OCI-LY3 (cell line): ENCODE measurements around the gene TIMP4.

ENCODE experiments used
- H2AFZ ChIP-seq: fragments of 200-600, 300-600 bp; shearing (Covaris generic); 2 replicates; pipeline ENCODE4 v1.6.0; 2014; ENCODE audit warnings: antibody characterized with exemption, low read depth, low read length
- H3K27ac ChIP-seq: fragments of 200-600, 300-600 bp; sonication (generic); 2 replicates; pipeline ENCODE4 v1.5.1; 2014; ENCODE audit warnings: mild to moderate bottlenecking, low read length, moderate library complexity, mixed read lengths
- H3K27me3 ChIP-seq: fragments of 200-600, 300-600 bp; sonication (generic); 2 replicates; pipeline ENCODE4 v1.6.1; 2014; ENCODE audit warnings: low read depth, low read length, mixed read lengths
- H3K36me3 ChIP-seq: fragments of 200-600, 300-600 bp; sonication (generic); replicated peaks from 2 replicates; pipeline ENCODE3; 2014; ENCODE audit warnings: low read depth, low read length, mixed read lengths
- H3K4me1 ChIP-seq: fragments of 300-600, 200-600 bp; sonication (generic); 2 replicates; pipeline ENCODE4 v1.6.1; 2014; ENCODE audit warnings: low read length, mixed read lengths
- H3K4me2 ChIP-seq: fragments of 200-600, 300-600 bp; sonication (generic); 2 replicates; pipeline ENCODE4 v1.6.1; 2014; ENCODE audit warnings: low read length, mixed read lengths
- H3K4me3 ChIP-seq: fragments of 300-600, 200-600 bp; sonication (generic); 2 replicates; pipeline ENCODE4 v1.5.1; 2014; ENCODE audit warnings: antibody characterized with exemption, mild to moderate bottlenecking, low read length, moderate library complexity
- H3K79me2 ChIP-seq: fragments of 300-600, 200-600 bp; shearing (Covaris generic); 2 replicates; pipeline ENCODE4 v1.6.1; 2014; ENCODE audit warnings: mild to moderate bottlenecking, low read length, mixed read lengths
- H3K9ac ChIP-seq: fragments of 300-600, 200-600 bp; shearing (Covaris generic); 2 replicates; pipeline ENCODE4 v1.6.0; 2014; ENCODE audit warnings: mild to moderate bottlenecking, low read length, moderate library complexity
- H3K9me3 ChIP-seq: fragments of 200-600, 300-600 bp; shearing (Covaris generic); 2 replicates; pipeline ENCODE4 v1.6.1; 2014; ENCODE audit warnings: low read length, mixed read lengths; ENCODE audit not compliant: insufficient read depth
- H4K20me1 ChIP-seq: fragments of 200-600, 300-600 bp; sonication (generic); 2 replicates; pipeline ENCODE4 v1.6.1; 2016; ENCODE audit warnings: low read length, mixed read lengths; ENCODE audit not compliant: insufficient read depth
- EZH2phosphoT487 ChIP-seq: fragments of 200-600 bp; shearing (Covaris generic); IDR thresholded peaks from 2 replicates; pipeline ENCODE4 v1.6.1; 2018; ENCODE audit warnings: antibody characterized with exemption, mixed run types, low read depth
- TF ChIP-seq, protein P1 (sequence below): fragments of 200-600, 300-600 bp; sonication (generic); IDR thresholded peaks from 2 replicates; pipeline ENCODE4 v1.5.1; 2014; ENCODE audit warnings: antibody characterized with exemption, low read length, low read depth

The TIMP4 gene

DNA sequence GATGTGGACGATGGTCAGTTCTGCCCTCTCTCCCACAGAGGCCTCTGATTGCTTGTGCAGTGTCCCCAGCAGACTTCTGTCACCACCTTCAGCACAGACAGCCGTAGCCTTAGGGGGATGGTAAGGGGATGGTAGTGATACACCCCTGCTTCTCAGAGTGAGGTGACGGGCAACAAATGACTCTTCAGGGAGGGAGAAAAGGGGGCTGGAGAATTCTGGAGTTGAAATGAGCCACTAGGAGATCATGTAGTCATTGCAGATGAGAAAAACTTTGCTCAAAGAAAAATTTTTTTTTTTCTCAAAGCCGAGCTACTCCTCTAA is 29.6 kb upstream of the TIMP4 start:
- H3K4me1 ChIP-seq, result peaks cover 45% of the 10 kb centered on the region
- H3K4me2 ChIP-seq, result peak overlapping the region; percentile 87
- no peak overlapping the region for H3K9ac ChIP-seq
- H3K4me3 ChIP-seq, result peak overlapping the region; percentile 53
- TF ChIP-seq, protein P1, sequence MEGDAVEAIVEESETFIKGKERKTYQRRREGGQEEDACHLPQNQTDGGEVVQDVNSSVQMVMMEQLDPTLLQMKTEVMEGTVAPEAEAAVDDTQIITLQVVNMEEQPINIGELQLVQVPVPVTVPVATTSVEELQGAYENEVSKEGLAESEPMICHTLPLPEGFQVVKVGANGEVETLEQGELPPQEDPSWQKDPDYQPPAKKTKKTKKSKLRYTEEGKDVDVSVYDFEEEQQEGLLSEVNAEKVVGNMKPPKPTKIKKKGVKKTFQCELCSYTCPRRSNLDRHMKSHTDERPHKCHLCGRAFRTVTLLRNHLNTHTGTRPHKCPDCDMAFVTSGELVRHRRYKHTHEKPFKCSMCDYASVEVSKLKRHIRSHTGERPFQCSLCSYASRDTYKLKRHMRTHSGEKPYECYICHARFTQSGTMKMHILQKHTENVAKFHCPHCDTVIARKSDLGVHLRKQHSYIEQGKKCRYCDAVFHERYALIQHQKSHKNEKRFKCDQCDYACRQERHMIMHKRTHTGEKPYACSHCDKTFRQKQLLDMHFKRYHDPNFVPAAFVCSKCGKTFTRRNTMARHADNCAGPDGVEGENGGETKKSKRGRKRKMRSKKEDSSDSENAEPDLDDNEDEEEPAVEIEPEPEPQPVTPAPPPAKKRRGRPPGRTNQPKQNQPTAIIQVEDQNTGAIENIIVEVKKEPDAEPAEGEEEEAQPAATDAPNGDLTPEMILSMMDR, result no peak
- TF ChIP-seq EZH2phosphoT487, result no peak
- no peaks in the 10 kb centered on the region for H4K20me1 ChIP-seq
- no peaks in the 10 kb centered on the region for H3K79me2 ChIP-seq
- no peaks in the 10 kb centered on the region for H3K36me3 ChIP-seq
- H3K27ac ChIP-seq, result no peak overlapping the region
- no peak overlapping the region for H2AFZ ChIP-seq
- H3K9me3 ChIP-seq, result no peaks in the 10 kb centered on the region
- peaks cover 25% of the 10 kb centered on the region for H3K27me3 ChIP-seq

DNA sequence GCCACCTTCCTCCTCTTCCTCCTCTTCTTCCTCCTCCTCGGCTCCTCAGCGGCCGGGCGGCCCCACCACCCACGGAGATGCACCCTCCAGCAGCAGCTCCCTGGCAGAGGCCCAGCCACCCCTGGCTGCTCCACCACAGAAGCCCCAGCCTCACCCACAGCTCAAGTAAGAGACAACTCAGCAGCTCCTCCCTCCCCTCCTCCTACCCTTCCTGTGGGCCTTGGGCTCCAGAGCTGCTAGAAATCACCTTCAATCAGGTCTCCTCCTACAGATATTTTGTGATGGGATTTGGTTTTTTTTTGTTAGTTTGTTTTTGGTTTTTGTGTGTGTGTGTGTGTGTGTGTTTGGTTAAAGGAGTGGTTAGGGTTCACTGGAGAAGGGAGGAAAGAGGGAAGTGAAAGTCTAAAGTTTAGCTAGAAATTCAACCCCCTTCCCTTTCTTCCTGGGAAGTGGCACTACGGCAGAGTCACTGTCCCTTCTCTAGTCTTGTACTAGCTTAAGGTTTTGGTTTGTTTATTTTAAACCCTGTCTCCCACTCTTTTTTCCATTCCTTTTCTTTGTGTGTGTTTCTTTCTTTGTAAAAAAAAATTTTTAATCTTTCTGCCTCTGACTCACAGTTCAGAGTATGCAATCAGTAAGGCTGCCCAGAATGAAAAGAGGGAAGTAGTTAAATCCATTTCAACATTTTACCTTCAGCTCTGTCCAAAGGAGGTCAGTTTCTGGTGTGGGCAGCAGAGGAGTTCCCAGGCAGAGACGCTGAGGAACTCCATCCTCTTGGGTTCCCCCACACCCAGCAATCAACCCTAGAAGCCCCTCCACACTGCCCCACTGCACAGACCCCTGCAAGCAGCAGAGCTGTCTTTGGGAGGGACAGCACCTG is 29.0 kb upstream of the TIMP4 start:
- Histone ChIP-seq H3K9ac (no peak overlapping the region), H3K4me2 (peak overlapping the region; percentile 87), H3K4me3 (peak overlapping the region; percentile 53), H3K36me3 (no peaks in the 10 kb centered on the region), H3K27me3 (peaks cover 25% of the 10 kb centered on the region), H3K27ac (no peak overlapping the region), H3K9me3 (no peaks in the 10 kb centered on the region), H3K79me2 (no peaks in the 10 kb centered on the region), H3K4me1 (peaks cover 39% of the 10 kb centered on the region), H4K20me1 (no peaks in the 10 kb centered on the region), H2AFZ (no peak overlapping the region)
- no peak for TF ChIP-seq EZH2phosphoT487
- TF ChIP-seq, protein P1, result no peak

DNA sequence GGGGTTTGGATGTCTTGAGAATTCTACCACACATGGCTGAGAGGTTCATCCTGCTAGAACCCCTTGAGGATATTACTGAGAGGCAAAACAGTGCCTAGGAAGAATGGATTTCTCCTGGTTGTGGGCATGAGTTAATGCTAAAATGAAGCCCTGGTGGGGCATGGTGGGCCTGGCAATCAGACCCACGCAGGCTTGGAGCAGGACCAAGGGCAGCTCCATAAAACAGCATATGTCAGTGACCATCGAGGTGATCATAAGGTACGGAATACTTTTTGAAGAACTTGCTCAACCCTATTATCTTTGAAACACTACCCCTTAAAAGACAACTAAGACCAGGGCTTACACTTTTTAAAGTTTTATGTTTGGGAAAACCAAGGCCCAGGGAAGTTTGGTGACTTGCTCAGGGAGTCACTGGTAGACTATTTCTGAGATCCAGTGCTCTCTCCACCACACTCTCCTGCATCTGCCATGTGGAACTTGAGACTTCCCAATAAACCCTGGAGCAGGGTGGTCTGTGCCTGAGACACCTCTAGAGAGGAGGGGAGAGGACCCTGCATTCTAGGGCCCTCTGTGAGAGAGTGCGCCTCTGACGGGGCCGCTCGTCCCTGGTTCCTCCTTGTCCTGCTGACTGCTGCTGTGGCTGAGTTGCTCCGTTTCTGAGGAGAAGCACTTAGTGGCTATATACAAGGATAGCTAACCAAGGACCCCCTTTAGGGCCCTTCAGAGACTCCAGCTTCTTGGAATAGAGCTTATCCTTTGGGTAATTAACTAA is 28.0 kb upstream of the TIMP4 start:
- no peak overlapping the region for H3K27ac ChIP-seq
- H3K79me2 ChIP-seq, result no peaks in the 10 kb centered on the region
- no peak overlapping the region for H3K9ac ChIP-seq
- no peak overlapping the region for H3K4me3 ChIP-seq
- no peaks in the 10 kb centered on the region for H3K36me3 ChIP-seq
- peaks cover 29% of the 10 kb centered on the region for H3K4me1 ChIP-seq
- no peaks in the 10 kb centered on the region for H4K20me1 ChIP-seq
- H2AFZ ChIP-seq, result no peak overlapping the region
- no peaks in the 10 kb centered on the region for H3K9me3 ChIP-seq
- H3K27me3 ChIP-seq, result peaks cover 25% of the 10 kb centered on the region
- H3K4me2 ChIP-seq, result no peak overlapping the region
- no peak for TF ChIP-seq EZH2phosphoT487
- TF ChIP-seq, protein P1, result no peak

DNA sequence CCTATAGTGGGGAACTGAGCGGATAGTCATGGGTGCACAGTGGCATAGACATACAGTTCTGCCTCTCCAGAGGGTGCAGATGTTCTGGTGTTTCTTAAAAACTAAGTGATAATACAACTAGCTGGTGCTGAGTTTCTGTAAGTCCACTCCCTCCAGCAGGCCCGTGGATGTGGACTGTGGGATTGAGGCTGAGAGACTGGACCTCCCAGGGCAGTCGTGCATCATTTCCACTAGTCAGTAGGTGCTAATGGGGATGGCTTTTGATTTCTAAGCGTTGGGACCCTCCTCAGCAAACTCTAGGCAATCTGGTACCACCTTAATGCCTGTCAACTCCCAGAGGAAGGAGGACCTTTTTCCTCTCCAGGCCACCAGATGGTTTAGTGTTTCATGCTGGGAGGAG is 27.3 kb upstream of the TIMP4 start:
- no peaks in the 10 kb centered on the region for H3K9me3 ChIP-seq
- H4K20me1 ChIP-seq, result no peaks in the 10 kb centered on the region
- H2AFZ ChIP-seq, result no peak overlapping the region
- H3K27me3 ChIP-seq, result peaks cover 25% of the 10 kb centered on the region
- H3K79me2 ChIP-seq, result no peaks in the 10 kb centered on the region
- H3K4me3 ChIP-seq, result no peak overlapping the region
- no peaks in the 10 kb centered on the region for H3K36me3 ChIP-seq
- H3K4me1 ChIP-seq, result peaks cover 24% of the 10 kb centered on the region
- TF ChIP-seq, protein P1, result no peak
- TF ChIP-seq EZH2phosphoT487, result no peak
- no peak overlapping the region for H3K27ac ChIP-seq
- no peak overlapping the region for H3K9ac ChIP-seq
- H3K4me2 ChIP-seq, result no peak overlapping the region
